Retinal pigment epithelial cell (primary cell): Measurements from ENCODE around the gene MAGEA10.
A peak's percentile ranks its signal among the peaks of the same experiment; 100 is the strongest.
"Not testable (repeated sequence)": the region's sequence is repeated elsewhere in the genome, so short reads cannot be mapped to it uniquely, and the experiment has no call there.

Experiments
- DNase-seq: peaks from one replicate; pipeline ENCODE4 v3.0.0-alpha.2; 2010; ENCODE audit warnings: low read depth
- H3K4me3 ChIP-seq: 2 replicates; pipeline ENCODE4 v1.5.1; 2011; ENCODE audit warnings: mild to moderate bottlenecking, low read length, control low read depth, moderate library complexity
- CTCF ChIP-seq: conservative IDR thresholded peaks from 2 replicates; pipeline ENCODE4 v1.5.1; 2011; ENCODE audit warnings: low read depth, low read length, control low read depth, inconsistent platforms

Gene MAGEA10

GRCh38 chrX:152131525-152131924 is 6.9 kb downstream of the MAGEA10 start:
- H3K4me3 ChIP-seq = no peak overlapping the region
- TF ChIP-seq CTCF = no peak
- DNase-seq = no peak

DNA sequence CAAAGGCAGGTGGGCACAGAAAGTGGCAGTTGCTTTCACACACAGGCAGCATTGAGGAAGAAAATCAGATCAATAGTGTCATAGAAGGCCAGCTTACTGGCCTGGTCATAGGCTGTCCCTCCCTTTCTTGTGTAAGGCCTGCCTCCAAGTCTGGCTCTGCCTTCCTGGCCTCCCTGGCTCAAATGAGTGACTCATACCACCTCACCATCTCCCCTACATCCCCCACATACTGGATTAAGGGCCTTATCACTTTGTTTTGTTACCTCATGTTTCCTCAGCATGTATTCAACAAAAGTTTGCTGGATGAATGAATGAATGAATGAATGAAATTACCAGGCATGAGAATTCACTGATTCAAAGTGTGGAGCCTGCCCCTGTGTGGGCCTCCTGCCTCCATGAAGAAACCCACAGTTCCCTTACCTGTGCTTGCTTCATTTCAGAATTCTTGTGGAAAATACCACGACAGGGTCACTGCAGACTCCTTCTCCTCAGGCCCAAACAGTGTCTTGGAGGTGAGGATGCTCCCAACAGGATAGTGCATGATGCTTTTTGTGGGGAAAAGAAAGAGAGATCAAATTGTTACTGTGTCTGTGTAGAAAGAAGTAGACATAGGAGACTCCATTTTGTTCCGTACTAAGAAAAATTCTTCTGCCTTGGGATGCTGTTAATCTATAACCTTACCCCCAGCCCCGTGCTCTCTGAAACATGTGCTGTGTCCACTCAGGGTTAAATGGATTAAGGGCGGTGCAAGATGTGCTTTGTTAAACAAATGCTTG is 9.1 kb downstream of the MAGEA10 start:
- DNase-seq = peak; percentile 7
- H3K4me3 ChIP-seq = not testable (repeated sequence)

- TF ChIP-seq CTCF = no peak
These were observed 21.1 kb downstream of the MAGEA10 start for GRCh38 chrX:152117305-152117704.

DNA sequence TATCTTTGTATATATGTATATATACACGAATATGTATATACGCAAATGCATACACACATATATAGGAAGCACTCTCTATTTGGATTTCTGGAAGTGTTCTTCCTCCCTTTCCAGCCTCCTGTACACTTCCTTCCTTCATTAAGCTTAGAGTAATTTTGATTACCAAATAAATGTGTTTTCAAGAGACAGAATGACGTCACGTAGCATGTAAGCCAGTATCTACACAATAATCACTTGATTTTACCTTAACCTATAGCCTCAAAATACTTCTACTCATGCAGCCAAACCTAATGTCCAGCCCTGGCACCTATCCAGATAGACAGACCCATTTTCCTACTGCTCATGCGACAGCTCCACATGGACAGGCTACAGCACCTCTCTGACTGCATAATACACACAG is 29.9 kb downstream of the MAGEA10 start:
- no peak for TF ChIP-seq CTCF
- no peak for DNase-seq
- no peak overlapping the region for H3K4me3 ChIP-seq

More at GRCh38 chrX:152117305-152117704, 21.1 kb downstream of the MAGEA10 start:
- no peak for DNase-seq
- H3K4me3 ChIP-seq = no peak overlapping the region

DNA sequence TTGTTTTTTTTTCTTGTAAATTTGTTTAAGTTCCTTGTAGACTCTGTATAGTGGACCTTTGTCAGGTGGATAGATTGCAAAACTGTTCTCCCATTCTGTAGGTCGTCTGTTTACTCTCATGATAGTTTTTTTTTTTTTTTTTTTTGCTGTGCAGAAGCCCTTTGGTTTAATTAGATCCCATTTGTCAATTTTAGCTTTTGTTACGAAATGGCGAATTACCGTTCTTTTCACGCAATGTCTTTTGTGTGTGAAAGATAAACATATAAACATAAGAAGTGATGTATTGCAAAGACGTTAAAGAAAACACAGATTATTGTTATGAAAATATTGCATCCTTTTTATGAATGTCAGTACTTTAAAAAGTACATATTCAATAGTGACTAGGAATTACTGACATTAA is 34.5 kb downstream of the MAGEA10 start:
- TF ChIP-seq CTCF = no peak
- DNase-seq = no peak
- H3K4me3 ChIP-seq = no peak overlapping the region

DNA sequence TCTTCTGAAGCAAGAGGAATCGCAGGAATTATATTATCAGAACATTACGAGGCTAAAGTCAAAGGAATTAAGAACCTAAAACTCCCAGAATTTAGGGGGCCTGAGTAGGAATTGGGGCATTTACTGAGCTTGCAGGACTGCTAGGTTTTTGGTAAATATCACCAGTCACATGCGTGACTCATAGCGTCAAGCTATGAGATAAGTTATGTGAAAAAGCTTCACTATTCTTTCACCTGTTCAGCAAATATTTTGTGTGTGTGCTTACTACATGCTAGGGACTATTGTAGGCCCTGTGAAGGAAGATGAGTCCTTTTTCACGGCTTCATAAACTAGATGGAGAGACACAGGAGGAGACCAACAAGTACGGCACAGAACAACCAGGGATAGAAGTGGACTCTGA is 52.2 kb downstream of the MAGEA10 start:
- TF ChIP-seq CTCF = no peak

More for the DNA sequence above, 52.2 kb downstream of the MAGEA10 start:
- no peak overlapping the region for H3K4me3 ChIP-seq
- DNase-seq = no peak
